ENCODE results near the gene ARHGEF2. TPM values are rescaled to one million over a fixed set of nuclear protein-coding genes. Genes with fewer than 3 reads are reported as not detected.

The ARHGEF2 gene
- total and polyA plus RNA-seq, 9 donors: 36.3 to 221 (median 63.3) TPM

DNA sequence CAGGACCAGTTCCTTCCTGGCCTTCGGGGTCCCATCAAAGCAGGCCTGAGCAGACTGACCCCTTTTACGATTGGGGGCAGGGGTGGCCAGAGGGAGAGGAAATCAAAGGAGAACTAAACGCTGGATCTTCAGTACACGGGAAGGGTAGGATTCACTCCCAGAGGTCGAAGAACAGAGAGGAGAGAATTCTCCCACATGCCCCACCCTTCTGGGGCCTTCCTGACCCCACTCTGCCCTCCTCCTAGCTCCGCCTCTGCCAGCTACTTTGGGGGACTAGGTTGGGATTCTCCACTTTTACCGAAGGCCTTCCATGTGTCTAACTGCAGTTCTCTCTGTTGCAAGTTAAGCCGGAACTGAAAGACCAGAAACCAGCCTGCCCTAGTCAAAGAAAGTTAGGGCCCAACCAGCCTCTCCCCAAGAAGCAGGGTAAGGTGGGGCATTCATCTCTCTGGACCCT is 654 bp upstream of the ARHGEF2 start:
- intact Hi-C loops (cut with DNase I): loop anchor here (5.0 kb wide), 2 partner anchors 37 to 117 kb away; partner anchors contain the start of gene RXFP4 (in 4 of the 4)
- Histone ChIP-seq H3K9me3 (no peaks in the 10 kb centered on the region), H3K27me3 (no peaks in the 10 kb centered on the region), H3K36me3 (no peaks in the 10 kb centered on the region), H3K4me1 (ENCODE audit: insufficient read depth) (peaks cover 32% of the 10 kb centered on the region), H3K4me3 (peak overlapping the region; percentile 78), H3K27ac (peak overlapping the region; percentile 75 to 91)
- no peak for DNase-seq
- WGBS, 3 donors: 16 to 21% (median 18%) methylated on average over 8 of the region's 8 CpGs
- no peak for TF ChIP-seq POLR2A (IDR thresholded peaks at IDR 0.05)
- TF ChIP-seq, protein P1, sequence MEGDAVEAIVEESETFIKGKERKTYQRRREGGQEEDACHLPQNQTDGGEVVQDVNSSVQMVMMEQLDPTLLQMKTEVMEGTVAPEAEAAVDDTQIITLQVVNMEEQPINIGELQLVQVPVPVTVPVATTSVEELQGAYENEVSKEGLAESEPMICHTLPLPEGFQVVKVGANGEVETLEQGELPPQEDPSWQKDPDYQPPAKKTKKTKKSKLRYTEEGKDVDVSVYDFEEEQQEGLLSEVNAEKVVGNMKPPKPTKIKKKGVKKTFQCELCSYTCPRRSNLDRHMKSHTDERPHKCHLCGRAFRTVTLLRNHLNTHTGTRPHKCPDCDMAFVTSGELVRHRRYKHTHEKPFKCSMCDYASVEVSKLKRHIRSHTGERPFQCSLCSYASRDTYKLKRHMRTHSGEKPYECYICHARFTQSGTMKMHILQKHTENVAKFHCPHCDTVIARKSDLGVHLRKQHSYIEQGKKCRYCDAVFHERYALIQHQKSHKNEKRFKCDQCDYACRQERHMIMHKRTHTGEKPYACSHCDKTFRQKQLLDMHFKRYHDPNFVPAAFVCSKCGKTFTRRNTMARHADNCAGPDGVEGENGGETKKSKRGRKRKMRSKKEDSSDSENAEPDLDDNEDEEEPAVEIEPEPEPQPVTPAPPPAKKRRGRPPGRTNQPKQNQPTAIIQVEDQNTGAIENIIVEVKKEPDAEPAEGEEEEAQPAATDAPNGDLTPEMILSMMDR (IDR thresholded peaks at IDR 0.05): no peak
- TF ChIP-seq EP300 (IDR thresholded peaks at IDR 0.05): no peak

DNA sequence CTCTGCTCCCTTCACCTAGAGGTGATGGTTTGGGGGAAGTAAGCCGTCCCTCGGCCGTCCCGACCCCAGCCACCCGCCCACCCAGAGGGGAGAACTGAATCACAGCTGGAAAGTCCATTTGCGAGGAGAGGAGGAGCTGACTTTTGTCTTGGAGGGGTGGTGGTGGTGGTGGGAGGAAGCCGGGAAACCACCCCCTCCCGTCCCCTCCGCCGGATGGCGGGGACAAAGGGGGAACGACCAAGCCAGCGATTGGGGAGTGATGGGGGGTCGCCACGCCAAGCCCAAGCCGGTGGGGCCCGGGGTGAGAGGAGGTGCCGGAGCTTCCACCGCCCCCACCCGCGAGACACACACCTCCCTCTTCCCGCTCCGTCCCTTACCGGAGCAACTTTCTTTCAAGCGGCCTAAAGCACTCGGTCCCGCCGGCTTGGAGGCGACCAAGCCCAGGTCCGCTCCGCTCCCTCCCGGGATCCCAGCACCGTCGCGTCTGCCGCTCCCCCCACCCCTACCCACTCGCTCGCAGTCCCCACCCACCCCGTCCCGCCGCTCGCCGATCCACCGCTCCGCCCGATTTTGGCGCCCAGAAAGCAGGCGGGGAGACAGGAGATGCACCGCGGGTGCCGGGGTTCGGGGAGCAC is 540 bp downstream of the ARHGEF2 start:
- no peaks in the 10 kb centered on the region for H3K27me3 ChIP-seq
- H3K4me3 ChIP-seq: peak overlapping the region; percentile 78
- H3K27ac ChIP-seq: peak overlapping the region; percentile 75 to 91
- no peak for TF ChIP-seq POLR2A (IDR thresholded peaks at IDR 0.05)
- WGBS, 3 donors: 0 to 1% (median 1%) methylated on average over 35 to 52 of the region's 52 CpGs
- H3K9me3 ChIP-seq: no peaks in the 10 kb centered on the region
- H3K4me1 ChIP-seq (ENCODE audit: insufficient read depth): peaks cover 32% of the 10 kb centered on the region
- DNase-seq: peak; percentile 54 to 69 (median 67)
- H3K36me3 ChIP-seq: no peaks in the 10 kb centered on the region
- intact Hi-C loops (cut with DNase I): loop anchor here (5.0 kb wide), 2 partner anchors 36 to 116 kb away; partner anchors contain the start of gene RXFP4 (in 4 of the 4)

DNA sequence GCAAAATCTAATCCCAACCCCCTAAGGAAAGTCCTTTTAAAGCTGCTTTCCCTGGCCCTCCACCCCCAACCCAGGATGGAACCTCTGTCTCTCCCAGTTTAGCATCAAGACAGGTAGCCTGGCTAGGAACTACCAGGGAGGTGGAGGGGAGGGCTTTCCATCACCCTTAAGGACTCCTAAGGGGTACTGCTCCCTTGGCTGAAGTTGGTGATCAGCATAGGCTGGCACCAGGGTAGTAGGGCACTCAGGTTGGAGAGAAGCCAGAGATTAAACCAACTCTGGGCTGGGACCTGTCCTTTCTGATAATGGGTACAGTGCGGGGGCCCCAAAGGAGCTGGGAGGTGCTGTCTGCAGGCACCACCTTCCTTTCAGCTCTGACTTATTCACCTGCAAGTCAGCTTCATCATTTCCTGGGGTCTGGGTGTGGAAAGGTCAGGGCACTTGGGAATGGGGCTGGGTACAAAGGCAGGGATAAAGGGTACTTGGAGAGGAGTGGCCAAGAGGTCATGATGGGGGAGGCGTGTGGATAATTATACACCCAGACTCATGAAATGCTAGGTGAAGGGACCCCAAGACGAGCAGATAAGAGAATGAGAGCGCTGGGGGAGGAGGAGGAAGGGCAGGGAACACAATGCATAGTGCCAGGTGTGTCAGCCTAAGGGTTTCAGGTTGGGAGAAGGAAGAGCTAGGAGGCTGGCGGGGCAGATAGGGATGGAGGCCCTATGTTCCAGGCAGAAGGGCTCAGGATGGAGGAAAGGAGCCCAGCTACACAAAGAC is 1.2 kb downstream of the ARHGEF2 start:
- intact Hi-C loops (cut with DNase I): loop anchor here (5.0 kb wide), 2 partner anchors 35 to 115 kb away; partner anchors contain the start of gene RXFP4 (in 4 of the 4)
- WGBS, 3 donors: 13 to 19% (median 18%) methylated on average over 5 of the region's 5 CpGs
- TF ChIP-seq, protein P1 (IDR thresholded peaks at IDR 0.05): no peak
- TF ChIP-seq EP300 (IDR thresholded peaks at IDR 0.05) (no peak), POLR2A (IDR thresholded peaks at IDR 0.05) (no peak)
- Histone ChIP-seq H3K27ac (peak overlapping the region; percentile 75 to 91), H3K4me3 (peak overlapping the region; percentile 78), H3K9me3 (no peaks in the 10 kb centered on the region), H3K27me3 (no peaks in the 10 kb centered on the region), H3K36me3 (no peaks in the 10 kb centered on the region), H3K4me1 (ENCODE audit: insufficient read depth) (peaks cover 33% of the 10 kb centered on the region)
- DNase-seq: no peak

DNA sequence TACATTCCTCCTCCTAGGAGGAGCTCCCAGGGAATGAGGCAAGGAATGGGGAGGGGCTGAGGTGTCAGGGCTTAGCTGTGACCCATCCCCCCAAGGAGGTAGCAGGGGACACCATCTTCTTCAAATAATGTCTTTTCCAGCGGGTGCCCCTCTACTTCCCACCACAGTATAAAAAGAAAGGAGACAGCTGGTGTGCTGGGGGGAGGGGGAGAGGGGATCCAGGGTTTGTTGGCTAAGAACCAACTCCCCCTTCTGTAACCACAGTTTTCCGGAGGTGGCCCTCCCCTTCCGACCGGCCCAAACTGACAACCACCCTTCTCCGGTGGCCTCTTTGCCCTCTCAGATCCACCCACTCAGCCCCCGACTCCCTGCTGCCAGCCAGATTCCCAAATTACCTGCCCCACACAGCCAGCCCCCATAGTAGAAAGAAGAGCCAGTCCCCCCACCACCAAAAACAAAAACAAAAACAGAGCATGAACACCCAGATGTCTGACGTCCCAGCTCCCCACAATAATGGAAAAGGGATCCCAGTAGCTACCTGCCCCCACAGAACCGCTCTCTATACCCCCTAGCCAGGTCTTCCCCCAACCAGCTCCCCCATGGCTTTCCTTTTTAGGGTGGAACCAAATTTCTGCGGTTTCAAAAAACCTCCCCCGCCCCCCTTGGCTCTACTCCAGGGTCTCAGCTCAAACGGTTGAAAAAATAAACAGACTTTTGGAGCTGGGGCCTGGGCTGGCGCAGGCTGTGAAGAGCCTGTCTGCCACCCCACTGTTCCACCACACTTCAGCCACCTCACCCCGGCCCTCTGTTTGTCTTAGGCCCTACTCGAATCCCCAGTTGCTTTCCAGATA is 2.1 kb downstream of the ARHGEF2 start:
- Histone ChIP-seq H3K4me1 (ENCODE audit: insufficient read depth) (peaks cover 35% of the 10 kb centered on the region), H3K4me3 (peak overlapping the region; percentile 78), H3K27me3 (no peaks in the 10 kb centered on the region), H3K36me3 (no peaks in the 10 kb centered on the region), H3K9me3 (no peaks in the 10 kb centered on the region), H3K27ac (peak overlapping the region; percentile 75 to 91)
- TF ChIP-seq POLR2A (IDR thresholded peaks at IDR 0.05): no peak
- intact Hi-C loops (cut with DNase I): loop anchor here (5.0 kb wide), 2 partner anchors 34 to 114 kb away; partner anchors contain the start of gene RXFP4 (in 4 of the 4)
- DNase-seq: peak; percentile 86 to 91 (median 88)
- WGBS, 3 donors: 1 to 5% (median 2%) methylated on average over 14 of the region's 14 CpGs

Measured in ovary (tissue), 9 donors.